PFSK-1 (cell line): ENCODE results near the gene NAALADL2.

Experiments used
- FOXP2 ChIP-seq: optimal IDR thresholded peaks from 2 replicates; pipeline ENCODE3; 2011; ENCODE audit warnings: borderline replicate concordance, control low read depth, inconsistent platforms; ENCODE audit not compliant: insufficient read depth; ENCODE audit errors: extremely low read length, extremely low read depth
- POLR2AphosphoS5 ChIP-seq: IDR thresholded peaks from 2 replicates; pipeline ENCODE4 v1.6.1; 2012; ENCODE audit warnings: low read depth, mild to moderate bottlenecking, control low read depth, low read length, moderate library complexity
- REST ChIP-seq, 2 experiments: IDR thresholded peaks; 2 replicates each; pipeline versions ENCODE4 v1.6.1 to v1.8.0; 2011 to 2012; ENCODE audit warnings: low read depth in 2 of 2, low read length in 2 of 2, control low read depth in 1 of 2, inconsistent platforms in 1 of 2, mild to moderate bottlenecking in 1 of 2, moderate library complexity in 1 of 2; ENCODE audit not compliant: insufficient read depth in 1 of 2
- SIN3A ChIP-seq: IDR thresholded peaks from 2 replicates; pipeline ENCODE4 v1.6.1; 2012; ENCODE audit warnings: mild to moderate bottlenecking, low read length, moderate library complexity, borderline replicate concordance; ENCODE audit not compliant: insufficient read depth
- TAF1 ChIP-seq: IDR thresholded peaks from 2 replicates; pipeline ENCODE4 v1.6.1; 2012; ENCODE audit warnings: low read length, control low read depth, borderline replicate concordance; ENCODE audit not compliant: insufficient read depth

The NAALADL2 gene

DNA sequence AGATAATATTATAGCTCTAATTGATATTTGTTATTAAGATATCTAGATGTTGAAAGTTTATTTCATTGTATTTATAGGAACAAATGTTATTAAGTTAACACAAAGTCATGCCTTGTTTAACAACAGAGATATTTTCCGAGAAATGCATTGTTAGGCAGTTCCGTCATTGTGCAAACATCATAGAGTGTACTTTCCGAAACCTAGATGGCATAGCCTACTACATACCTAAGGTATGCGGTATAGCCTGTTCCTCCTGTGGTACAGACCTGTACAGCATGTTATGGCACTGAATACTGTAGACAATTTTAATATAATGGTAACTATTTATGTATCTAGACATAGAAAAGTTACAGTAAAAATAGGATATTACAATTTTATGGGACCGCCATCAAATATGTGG, 114.3 kb downstream of the NAALADL2 start:
- no peak for TF ChIP-seq REST (IDR thresholded peaks at IDR 0.05; ENCODE audit: insufficient read depth in 1 of 2, low read depth in 2 of 2, low read length in 2 of 2)
- TF ChIP-seq POLR2AphosphoS5: no peak
- TF ChIP-seq TAF1: no peak
- TF ChIP-seq SIN3A: no peak
- TF ChIP-seq FOXP2: no peak

DNA sequence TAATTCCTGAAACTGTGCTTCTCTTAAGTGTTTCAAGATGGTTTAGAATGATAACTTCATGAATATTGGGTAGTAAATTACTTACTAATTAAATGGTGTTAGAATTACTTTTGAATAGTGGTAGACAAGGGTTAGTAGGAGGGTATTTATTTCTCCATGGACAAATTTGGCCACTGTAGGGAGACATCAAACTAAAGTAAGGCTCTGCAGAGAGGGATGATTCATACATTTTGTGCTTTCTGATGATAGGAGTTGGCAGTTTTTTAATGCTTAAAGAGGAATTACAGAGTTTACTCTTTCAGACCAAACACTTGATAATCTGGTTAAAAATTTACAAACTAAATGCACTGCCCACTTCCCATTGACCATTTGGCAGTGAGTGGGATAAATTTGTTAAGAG, 127.6 kb downstream of the NAALADL2 start:
- TF ChIP-seq TAF1 (no peak), POLR2AphosphoS5 (no peak), SIN3A (no peak), FOXP2 (no peak), REST (IDR thresholded peaks at IDR 0.05; ENCODE audit: insufficient read depth in 1 of 2, low read depth in 2 of 2, low read length in 2 of 2) (no peak)

DNA sequence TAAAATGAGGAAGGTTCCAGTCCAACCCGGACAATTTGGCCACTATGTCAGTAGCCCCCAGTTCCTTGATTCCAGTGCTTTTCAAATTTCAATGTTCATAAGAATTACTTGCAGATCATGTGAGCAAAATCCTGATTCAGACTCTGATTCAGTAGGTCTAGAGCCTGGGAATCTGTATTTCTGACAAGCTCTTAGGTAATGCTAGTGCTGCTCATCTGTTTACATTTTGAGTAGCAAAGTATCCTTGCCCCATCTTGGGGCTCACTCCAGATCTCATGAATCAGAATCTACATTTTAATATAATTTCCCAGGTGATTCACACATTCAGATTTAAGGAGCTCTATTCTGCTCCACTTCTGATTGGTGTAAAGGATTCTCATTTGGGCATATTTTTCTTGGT, 142.0 kb downstream of the NAALADL2 start:
- TF ChIP-seq FOXP2 (no peak), SIN3A (no peak), POLR2AphosphoS5 (no peak), REST (IDR thresholded peaks at IDR 0.05; ENCODE audit: insufficient read depth in 1 of 2, low read depth in 2 of 2, low read length in 2 of 2) (no peak), TAF1 (no peak)

GRCh38 chr3:175002732-175003143, 143.6 kb downstream of the NAALADL2 start:
- no peak for TF ChIP-seq FOXP2
- TF ChIP-seq POLR2AphosphoS5: no peak
- no peak for TF ChIP-seq REST (IDR thresholded peaks at IDR 0.05; ENCODE audit: insufficient read depth in 1 of 2, low read depth in 2 of 2, low read length in 2 of 2)
- no peak for TF ChIP-seq TAF1
- no peak for TF ChIP-seq SIN3A

DNA sequence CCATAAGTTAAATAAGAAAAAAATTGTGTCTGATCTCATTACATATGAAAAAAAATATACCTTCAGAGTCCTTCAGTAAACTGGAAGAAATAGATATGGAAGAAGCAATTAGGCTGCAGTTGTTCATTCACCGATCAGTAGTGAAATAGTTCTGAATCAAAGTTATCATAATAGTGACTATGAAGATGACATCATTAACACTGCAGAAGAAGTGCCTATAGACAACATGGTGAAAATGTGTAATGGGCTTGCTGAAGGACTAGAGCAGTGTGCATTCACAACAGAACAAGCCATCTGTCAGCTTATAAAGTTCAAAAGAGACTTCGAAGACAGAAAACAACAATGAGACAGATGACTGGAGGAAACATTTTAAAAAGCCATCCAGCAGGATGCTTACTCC, 144.5 kb downstream of the NAALADL2 start:
- TF ChIP-seq FOXP2: no peak
- TF ChIP-seq TAF1: no peak
- no peak for TF ChIP-seq REST (IDR thresholded peaks at IDR 0.05; ENCODE audit: insufficient read depth in 1 of 2, low read depth in 2 of 2, low read length in 2 of 2)
- no peak for TF ChIP-seq POLR2AphosphoS5
- TF ChIP-seq SIN3A: no peak
